Measurements from ENCODE around the gene SLC24A3.
"Not testable (repeated sequence)": the region's sequence is repeated elsewhere in the genome, so short reads cannot be mapped to it uniquely, and the experiment has no call there.

SLC24A3 gene

GRCh38 chr20:19661717-19662636 is 449.5 kb downstream of the SLC24A3 start:
- DNase-seq (ENCODE audit: low read depth in 3 of 3, low spot score in 1 of 3), result peak in 1 of 3 donors; percentile 21

DNA sequence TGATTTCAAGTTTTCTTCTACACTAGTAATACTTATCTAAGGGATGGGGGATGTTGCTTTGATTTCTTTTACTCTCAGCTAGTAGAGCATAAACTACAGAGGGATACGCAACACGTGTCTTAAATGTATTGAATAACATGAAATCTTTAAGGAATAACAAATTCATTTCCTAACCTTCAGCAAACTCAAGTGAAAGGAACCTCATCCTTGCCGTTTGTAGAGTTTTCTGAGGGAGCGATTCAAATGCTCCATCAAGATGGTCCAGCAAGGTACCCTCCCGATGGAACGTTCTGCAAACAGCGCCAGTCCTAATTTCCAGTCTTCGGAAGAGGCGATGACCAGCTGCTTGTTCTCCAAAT is 450.2 kb downstream of the SLC24A3 start:
- no peak for DNase-seq (ENCODE audit: low read depth in 3 of 3, low spot score in 1 of 3)

DNA sequence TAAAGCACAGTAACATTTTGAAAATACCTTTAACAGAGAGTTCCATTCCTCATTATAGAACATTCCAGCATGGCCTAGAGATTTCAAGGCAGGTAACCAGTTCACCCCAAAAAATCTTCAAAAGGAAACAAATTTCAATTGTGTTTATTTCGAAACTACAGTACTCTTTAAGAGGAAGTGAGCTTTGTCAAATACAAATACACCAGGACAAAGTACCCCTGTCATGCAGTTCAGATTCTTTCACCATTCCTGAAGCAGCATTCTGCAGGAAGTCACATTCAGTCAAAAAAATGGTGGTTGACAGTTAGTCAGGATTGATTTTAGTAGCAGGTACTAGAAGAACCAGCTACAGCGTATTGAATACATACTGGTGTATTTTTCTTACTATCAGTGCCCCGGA is 456.0 kb downstream of the SLC24A3 start:
- DNase-seq (ENCODE audit: low read depth in 3 of 3, low spot score in 1 of 3), result no peak

- DNase-seq (ENCODE audit: low read depth in 3 of 3, low spot score in 1 of 3), result no peak
Measured at GRCh38 chr20:19670829-19671228, 458.4 kb downstream of the SLC24A3 start.

GRCh38 chr20:19671374-19671773 is 458.9 kb downstream of the SLC24A3 start:
- no peak for DNase-seq (ENCODE audit: low read depth in 3 of 3, low spot score in 1 of 3)

DNA sequence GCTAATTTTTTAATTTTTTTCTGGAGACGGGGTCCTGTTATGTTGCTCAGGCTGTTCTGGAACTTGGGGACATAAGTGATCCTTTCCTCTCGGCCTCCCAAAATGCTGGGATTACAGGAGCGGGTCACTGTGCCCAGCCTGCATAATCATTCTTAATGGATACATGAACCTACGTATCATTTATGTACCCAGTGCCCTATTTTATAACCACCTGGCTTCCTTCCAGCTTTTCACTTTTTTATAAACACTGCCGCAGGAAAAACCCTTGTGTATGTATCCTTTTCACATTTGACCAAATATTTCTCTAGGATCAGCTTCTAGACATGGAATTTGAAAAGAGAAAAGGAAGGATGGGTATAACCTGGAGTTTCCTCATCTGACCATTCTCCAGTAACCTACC is 460.1 kb downstream of the SLC24A3 start:
- DNase-seq (ENCODE audit: low read depth in 3 of 3, low spot score in 1 of 3), result no peak

DNA sequence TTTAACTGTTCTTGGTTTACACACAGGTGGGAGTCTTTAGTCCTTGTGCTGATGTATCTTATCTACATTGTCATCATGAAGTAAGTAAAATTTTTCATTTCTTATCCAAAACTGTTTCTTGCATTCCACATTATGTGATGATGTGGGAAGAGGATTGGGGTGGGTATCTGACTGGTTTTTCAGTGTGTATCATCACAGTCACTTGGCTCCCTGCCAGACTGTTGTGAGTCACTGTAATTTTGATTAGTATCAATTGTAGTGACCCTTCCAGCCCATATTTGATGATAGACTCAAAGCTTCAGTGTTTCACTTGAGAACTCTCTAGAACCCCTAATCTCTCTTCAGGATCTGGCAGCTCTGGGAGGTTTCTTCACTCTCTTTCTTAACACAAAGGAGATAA is 461.1 kb downstream of the SLC24A3 start:
- no peak for DNase-seq (ENCODE audit: low read depth in 3 of 3, low spot score in 1 of 3)

DNA sequence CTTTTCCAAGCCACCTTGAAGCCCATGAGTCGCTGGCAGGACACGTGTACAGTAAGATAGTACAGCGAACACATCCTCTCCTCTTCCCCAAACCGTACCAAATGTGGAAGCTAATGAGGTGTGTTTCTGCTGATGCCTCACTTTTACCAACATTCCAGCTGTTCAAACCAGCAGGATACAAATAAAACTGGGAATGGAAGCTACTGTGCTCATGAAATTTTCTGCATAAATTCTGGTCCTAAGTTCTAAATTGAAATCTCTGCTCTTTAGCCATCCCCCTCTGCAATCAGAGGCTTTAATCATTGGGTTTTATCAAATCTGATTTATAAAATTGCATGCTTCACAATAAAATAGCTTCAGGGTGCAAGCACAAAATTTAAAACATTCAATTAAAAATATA is 463.8 kb downstream of the SLC24A3 start:
- no peak for DNase-seq (ENCODE audit: low read depth in 3 of 3, low spot score in 1 of 3)

DNA sequence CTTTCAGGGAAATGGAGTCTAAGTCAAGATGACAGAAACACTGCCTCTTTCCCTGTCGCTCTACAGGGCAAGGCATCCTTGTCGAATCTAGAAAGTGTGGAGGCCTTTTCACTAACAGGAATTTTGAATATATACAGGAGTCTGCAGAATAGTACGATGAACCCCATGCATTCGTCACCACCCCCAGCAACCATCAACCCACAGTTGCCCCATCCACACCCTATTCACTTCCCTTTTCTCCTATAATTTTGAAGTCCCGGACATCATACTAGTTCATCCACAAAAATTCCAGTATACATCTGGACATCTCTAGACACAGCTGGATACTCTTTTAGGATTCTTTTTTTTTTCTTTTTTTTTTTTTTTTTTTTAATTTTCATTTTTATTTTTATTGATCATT is 464.9 kb downstream of the SLC24A3 start:
- DNase-seq (ENCODE audit: low read depth in 3 of 3, low spot score in 1 of 3), result no peak

DNA sequence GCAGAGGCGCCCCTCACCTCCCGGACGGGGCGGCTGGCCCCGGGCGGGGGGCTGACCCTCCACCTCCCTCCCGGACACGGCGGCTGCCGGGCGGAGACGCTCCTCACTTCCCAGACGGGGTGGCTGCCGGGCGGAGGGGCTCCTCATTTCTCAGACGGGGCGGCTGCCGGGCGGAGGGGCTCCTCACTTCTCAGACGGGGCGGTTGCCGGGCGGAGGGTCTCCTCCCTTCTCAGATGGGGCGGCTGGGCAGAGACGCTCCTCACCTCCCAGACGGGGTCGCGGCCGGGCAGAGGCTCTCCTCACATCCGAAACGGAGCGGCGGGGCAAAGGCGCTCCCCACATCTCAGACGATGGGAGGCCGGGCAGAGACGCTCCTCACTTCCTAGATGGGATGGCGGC is 466.1 kb downstream of the SLC24A3 start:
- not testable (repeated sequence) for DNase-seq (ENCODE audit: low read depth in 3 of 3, low spot score in 1 of 3)

DNA sequence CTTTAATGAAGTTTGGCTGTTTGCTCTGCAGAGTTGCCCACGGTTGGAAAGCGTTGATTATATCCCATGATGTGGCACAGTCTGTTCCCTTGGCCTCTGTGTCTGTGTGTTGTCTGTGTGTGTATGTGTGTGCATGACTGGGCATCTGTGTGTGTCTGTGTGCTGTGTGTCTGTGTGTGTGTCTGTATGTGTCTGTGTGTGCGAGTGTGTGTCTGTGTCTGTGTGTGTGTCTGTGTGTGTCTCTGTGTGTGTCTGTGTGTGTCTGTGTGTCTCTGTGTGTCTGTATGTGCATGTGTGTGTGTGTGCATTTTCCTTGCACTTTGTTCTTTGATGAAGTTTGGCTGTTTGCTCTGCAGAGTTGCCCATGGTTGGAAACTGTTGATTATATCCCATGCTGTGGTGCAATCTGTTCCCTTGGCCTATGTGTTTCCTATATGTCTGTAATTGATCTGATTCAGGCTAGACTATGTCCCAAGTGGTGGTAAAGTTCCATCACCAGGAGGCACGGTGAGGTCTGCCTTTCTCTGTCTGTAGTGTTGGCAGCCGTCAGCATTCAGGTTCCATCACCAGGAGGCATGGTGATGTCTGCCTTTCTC is 467.6 kb downstream of the SLC24A3 start:
- DNase-seq (ENCODE audit: low read depth in 3 of 3, low spot score in 1 of 3), result no peak

DNA sequence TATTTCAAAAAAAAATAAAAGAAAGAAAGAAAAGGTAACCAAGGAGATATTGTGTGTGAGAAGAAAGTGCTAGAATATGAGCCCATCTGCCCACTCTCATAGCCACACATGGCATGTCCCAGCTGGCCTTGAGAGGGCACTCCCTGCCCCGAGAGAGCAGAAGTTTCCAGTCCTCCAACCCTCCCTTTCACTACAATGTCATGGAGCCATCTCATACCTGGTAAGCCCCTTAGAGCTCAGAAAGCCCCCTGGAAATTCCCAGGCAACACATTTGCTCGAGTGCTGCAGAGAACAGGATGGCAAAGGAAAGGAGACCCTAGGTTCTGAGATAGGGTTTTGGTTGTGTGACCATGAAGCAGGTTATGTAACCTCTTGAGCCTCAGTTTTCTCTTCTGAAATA is 469.8 kb downstream of the SLC24A3 start:
- DNase-seq (ENCODE audit: low read depth in 3 of 3, low spot score in 1 of 3), result no peak

GRCh38 chr20:19683188-19683587 is 470.7 kb downstream of the SLC24A3 start:
- DNase-seq (ENCODE audit: low read depth in 3 of 3, low spot score in 1 of 3), result no peak

- no peak for DNase-seq (ENCODE audit: low read depth in 3 of 3, low spot score in 1 of 3)
Measured at GRCh38 chr20:19683822-19684221, 471.4 kb downstream of the SLC24A3 start.

DNA sequence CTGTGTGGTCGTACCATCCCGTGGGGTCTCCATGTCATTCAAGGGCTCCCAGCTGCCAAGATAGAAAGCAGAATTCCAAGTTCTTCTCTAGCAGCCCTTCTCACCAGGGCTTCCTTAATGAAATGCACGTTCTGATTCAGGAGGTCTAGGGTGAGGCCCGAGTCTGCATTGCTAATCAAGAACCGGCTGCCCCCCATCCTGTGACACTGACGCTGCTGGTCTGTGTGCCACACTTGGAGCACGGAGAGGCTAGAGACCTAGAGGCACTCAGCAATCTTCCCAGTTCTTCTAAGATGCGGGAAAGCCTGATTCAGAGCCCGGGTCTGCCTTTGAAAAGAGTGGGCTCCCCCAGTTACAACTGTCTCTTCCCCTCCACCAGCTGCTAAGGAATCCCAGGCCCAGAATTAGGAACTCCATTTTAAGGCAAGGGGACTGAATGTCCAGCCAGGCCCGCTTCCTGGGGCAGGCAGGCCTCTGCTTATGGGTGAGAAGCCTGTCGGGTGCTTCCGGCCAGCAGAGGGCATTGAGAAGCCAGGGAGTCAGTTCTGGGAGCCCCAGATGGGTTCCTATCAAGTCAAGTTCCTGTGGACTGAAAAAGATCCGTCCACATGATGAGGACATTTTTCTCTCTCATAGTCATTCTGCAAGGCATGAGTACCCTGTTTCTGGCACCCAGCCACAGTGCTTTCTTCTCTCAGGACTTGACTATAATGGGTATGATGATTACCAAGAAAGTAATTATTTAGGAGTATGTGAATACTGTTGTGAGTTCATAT is 475.8 kb downstream of the SLC24A3 start:
- no peak for DNase-seq (ENCODE audit: low read depth in 3 of 3, low spot score in 1 of 3)

GRCh38 chr20:19690462-19690861 is 478.0 kb downstream of the SLC24A3 start:
- no peak for DNase-seq (ENCODE audit: low read depth in 3 of 3, low spot score in 1 of 3)

DNA sequence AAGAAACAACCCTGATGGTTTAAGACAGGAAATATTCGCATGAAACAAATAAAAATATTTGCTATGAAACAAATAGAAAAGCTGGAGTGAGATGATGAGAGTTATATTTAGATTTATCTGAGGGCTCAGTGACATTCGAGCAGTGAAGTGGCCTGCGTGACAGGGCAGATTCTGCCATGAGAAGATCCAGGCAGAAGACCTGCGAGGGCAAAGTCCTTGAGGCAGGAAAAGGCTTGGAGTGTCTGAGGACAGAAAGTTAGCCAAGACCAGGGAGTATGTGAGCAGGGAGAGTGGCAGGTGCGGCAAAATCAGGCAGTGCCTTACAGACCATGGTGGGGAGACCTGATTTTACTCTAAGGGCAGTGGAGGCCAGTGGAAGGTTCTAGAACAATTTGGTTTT is 478.7 kb downstream of the SLC24A3 start:
- DNase-seq (ENCODE audit: low read depth in 3 of 3, low spot score in 1 of 3), result no peak

DNA sequence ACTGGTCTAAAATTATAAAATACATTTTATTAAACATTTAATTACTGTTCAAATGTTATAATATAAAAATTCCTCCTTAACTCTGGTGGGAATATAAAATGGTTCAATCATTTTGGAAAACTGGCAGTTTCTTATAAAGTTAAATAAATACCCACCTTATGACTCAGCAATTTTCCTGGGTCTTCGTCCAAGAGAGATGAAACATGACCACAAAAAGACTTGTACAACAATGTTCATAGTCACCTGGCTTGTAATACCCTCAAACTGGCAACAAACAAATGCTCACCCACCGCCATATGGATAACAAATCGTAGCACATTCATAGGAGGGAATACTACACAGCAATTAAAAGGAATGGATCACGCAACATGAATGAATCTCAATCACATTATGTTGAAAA is 479.7 kb downstream of the SLC24A3 start:
- no peak for DNase-seq (ENCODE audit: low read depth in 3 of 3, low spot score in 1 of 3)

- peak in 1 of 3 donors; percentile 35 for DNase-seq (ENCODE audit: low read depth in 3 of 3, low spot score in 1 of 3)
Measured at GRCh38 chr20:19692685-19693119, 480.3 kb downstream of the SLC24A3 start.

DNA sequence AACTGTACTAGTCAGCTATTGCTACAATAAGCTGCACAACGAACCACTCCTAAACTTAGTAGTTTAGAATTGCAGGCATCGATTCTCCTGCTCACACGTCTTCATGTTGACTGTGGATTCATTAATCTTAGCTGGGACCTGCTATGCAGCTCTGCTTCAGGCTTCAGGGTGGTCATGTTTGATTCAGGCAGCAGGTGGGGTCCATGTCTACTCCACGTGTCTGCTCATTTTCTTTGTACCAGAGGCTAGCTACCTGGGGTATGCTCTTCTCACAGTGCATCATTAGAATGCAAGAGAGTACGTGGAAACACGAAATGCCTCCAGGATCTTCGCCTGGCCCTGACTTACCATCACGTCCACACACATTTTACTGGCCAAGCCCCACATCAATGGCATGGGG is 481.1 kb downstream of the SLC24A3 start:
- no peak for DNase-seq (ENCODE audit: low read depth in 3 of 3, low spot score in 1 of 3)

DNA sequence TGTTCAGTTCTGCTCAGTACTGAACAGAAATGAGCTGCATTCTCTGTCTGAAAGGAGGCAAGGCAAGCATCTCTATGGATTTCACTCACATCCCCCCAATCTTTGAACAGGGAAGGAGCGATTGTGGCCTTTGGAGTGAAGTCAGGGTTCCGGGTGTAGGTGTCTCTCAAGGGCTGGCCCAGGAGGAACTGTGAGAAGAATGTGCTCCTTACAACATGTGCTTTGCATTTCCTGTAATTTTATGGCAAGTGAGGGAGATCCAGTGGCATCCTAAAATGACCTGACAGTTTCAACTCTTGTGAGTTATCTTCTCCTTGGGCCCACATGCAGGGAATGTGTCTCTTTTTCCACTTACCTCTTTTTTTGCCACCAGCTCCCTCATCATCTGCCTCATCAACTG is 482.6 kb downstream of the SLC24A3 start:
- DNase-seq (ENCODE audit: low read depth in 3 of 3, low spot score in 1 of 3), result no peak

DNA sequence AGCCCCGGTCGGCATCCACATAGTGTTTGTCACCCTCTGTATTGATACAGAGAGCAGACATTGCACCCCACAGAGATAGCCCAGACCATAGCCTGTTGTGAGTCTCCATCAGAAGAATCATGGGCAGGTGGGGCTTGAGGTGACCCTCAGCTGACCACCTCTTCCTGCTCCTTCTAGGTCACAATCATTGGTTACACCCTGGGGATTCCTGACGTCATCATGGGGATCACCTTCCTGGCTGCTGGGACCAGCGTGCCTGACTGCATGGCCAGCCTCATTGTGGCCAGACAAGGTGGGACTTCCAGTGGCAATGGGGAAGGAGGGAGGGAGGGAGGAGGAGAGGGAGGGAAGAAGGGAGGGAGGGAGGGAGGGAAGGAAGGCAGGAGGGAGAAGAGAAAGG is 484.2 kb downstream of the SLC24A3 start:
- no peak for DNase-seq (ENCODE audit: low read depth in 3 of 3, low spot score in 1 of 3)
